ENCODE measurements around the gene SPAG4. TPM values are rescaled to one million over a fixed set of nuclear protein-coding genes. Genes with fewer than 3 reads are reported as not detected.

The SPAG4 gene
- total and polyA plus RNA-seq, 2 donors (not counting 1 experiment from before 2014, with no cell fraction given) = 4.3 to 6.6 TPM

- H3K36me3 ChIP-seq (ENCODE audit: control insufficient read depth, insufficient read depth, low read length) = peaks cover 16% of the 10 kb centered on the region
- H3K27ac ChIP-seq (ENCODE audit: insufficient read depth, low read length) = no peak overlapping the region
- no peaks in the 10 kb centered on the region for H4K20me1 ChIP-seq (ENCODE audit: control insufficient read depth, extremely low read depth, insufficient read depth, low read length)
- no peaks in the 10 kb centered on the region for H3K79me2 ChIP-seq (ENCODE audit: control insufficient read depth, insufficient read depth, low read length)
- H3K27me3 ChIP-seq (ENCODE audit: control insufficient read depth, insufficient read depth, low read length) = no peaks in the 10 kb centered on the region
- H3K4me1 ChIP-seq (ENCODE audit: control insufficient read depth, extremely low read depth, insufficient read depth, low read length) = no peaks in the 10 kb centered on the region
- no peak for DNase-seq (ENCODE audit: low read depth in 2 of 2)
- H3K9me3 ChIP-seq (ENCODE audit: control insufficient read depth, insufficient read depth, low read depth, low read length) = no peaks in the 10 kb centered on the region
- no peak overlapping the region for H2AFZ ChIP-seq (ENCODE audit: low read length)
- no peak for TF ChIP-seq CTCF (conservative IDR thresholded peaks at IDR 0.05 in 1 of 2, IDR thresholded peaks at IDR 0.05 in 1 of 2; ENCODE audit: low read depth in 1 of 2, low read length in 2 of 2)
- TF ChIP-seq EZH2 (IDR thresholded peaks at IDR 0.05; ENCODE audit: low read length, missing control alignments) = no peak
- H3K4me2 ChIP-seq (ENCODE audit: extremely low read depth, insufficient read depth, low read length) = no peak overlapping the region
- H3K4me3 ChIP-seq (replicated peaks in 1 of 4; ENCODE audit: control extremely low read depth in 1 of 4, insufficient read depth in 1 of 4, low read depth in 3 of 4, low read length in 4 of 4) = no peak overlapping the region
- H3K9ac ChIP-seq (ENCODE audit: insufficient read depth, low read length) = no peak overlapping the region
Measured at GRCh38 chr20:35626386-35627001, 10.9 kb downstream of the SPAG4 start.

- Histone ChIP-seq H3K79me2 (ENCODE audit: control insufficient read depth, insufficient read depth, low read length) (no peaks in the 10 kb centered on the region), H3K36me3 (ENCODE audit: control insufficient read depth, insufficient read depth, low read length) (peaks cover 15% of the 10 kb centered on the region), H2AFZ (ENCODE audit: low read length) (no peak overlapping the region)
Measured at GRCh38 chr20:35627121-35627520, 11.5 kb downstream of the SPAG4 start.

More at GRCh38 chr20:35627121-35627520, 11.5 kb downstream of the SPAG4 start:
- TF ChIP-seq CTCF (conservative IDR thresholded peaks at IDR 0.05 in 1 of 2, IDR thresholded peaks at IDR 0.05 in 1 of 2; ENCODE audit: low read depth in 1 of 2, low read length in 2 of 2) (no peak), EZH2 (IDR thresholded peaks at IDR 0.05; ENCODE audit: low read length, missing control alignments) (no peak)
- no peaks in the 10 kb centered on the region for H4K20me1 ChIP-seq (ENCODE audit: control insufficient read depth, extremely low read depth, insufficient read depth, low read length)
- H3K9me3 ChIP-seq (ENCODE audit: control insufficient read depth, insufficient read depth, low read depth, low read length) = no peaks in the 10 kb centered on the region
- H3K27ac ChIP-seq (ENCODE audit: insufficient read depth, low read length) = no peak overlapping the region
- no peak for DNase-seq (ENCODE audit: low read depth in 2 of 2)
- H3K4me1 ChIP-seq (ENCODE audit: control insufficient read depth, extremely low read depth, insufficient read depth, low read length) = no peaks in the 10 kb centered on the region
- H3K4me2 ChIP-seq (ENCODE audit: extremely low read depth, insufficient read depth, low read length) = no peak overlapping the region
- no peak overlapping the region for H3K9ac ChIP-seq (ENCODE audit: insufficient read depth, low read length)
- no peaks in the 10 kb centered on the region for H3K27me3 ChIP-seq (ENCODE audit: control insufficient read depth, insufficient read depth, low read length)
- H3K4me3 ChIP-seq (replicated peaks in 1 of 4; ENCODE audit: control extremely low read depth in 1 of 4, insufficient read depth in 1 of 4, low read depth in 3 of 4, low read length in 4 of 4) = no peak overlapping the region
